ENCODE data around the gene SNRPD2. TPM values are rescaled to one million over a fixed set of nuclear protein-coding genes. Genes with fewer than 3 reads are reported as not detected.

SNRPD2 gene
- total and polyA plus RNA-seq, 2 of the 8 experiments (the other 6 are each of a cell fraction or from before 2014, with no cell fraction given) = 645 to 759 TPM

DNA sequence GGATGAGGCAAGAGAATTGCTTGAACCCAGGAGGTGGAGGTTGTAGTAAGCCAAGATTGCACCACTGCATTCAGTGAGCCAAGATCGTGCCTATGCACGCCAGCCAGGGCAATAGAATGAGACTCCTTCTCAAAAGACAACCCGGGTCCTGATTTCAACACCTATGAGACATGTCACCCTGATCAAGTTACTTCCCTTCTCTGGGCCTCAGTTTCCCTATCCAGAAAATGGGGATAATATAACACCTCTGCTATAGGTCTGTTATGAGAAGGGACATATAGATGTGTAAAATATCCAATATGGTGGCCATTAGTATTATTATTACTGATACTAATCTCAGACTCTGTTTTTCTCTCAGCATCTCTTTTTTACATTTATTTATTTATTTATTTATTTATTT is 36.7 kb downstream of the SNRPD2 start:
- Histone ChIP-seq H3K36me3 (ENCODE audit: control insufficient read depth in 2 of 4, insufficient read depth in 4 of 4, low read length in 3 of 4) (no peaks in the 10 kb centered on the region), H2AFZ (ENCODE audit: low read length) (no peak overlapping the region), H3K27me3 (replicated peaks in 1 of 4; ENCODE audit: control insufficient read depth in 3 of 4, extremely low read depth in 1 of 4, insufficient read depth in 3 of 4, low read length in 3 of 4) (no peaks in the 10 kb centered on the region), H3K4ac (replicated peaks; ENCODE audit: insufficient read length, low read depth, low read length) (no peak overlapping the region), H2BK120ac (replicated peaks; ENCODE audit: low read depth, low read length) (no peak overlapping the region), H3K56ac (replicated peaks; ENCODE audit: insufficient read length, low read depth, low read length) (no peak overlapping the region), H2BK15ac (ENCODE audit: low read length) (no peak overlapping the region), H3K18ac (ENCODE audit: extremely low read depth, low read length) (no peak overlapping the region), H4K5ac (ENCODE audit: insufficient read length, low read depth, low read length) (no peak overlapping the region), H3K14ac (ENCODE audit: insufficient read length) (no peak overlapping the region), H2BK5ac (ENCODE audit: low read depth, low read length) (no peak overlapping the region), H2BK12ac (ENCODE audit: low read depth, low read length) (no peak overlapping the region), H4K91ac (replicated peaks; ENCODE audit: insufficient read length, low read length) (no peak overlapping the region), H2BK20ac (ENCODE audit: low read length) (no peak overlapping the region), H4K20me1 (replicated peaks in 1 of 2; ENCODE audit: control insufficient read depth in 1 of 2, insufficient read depth in 2 of 2, low read length in 2 of 2) (no peaks in the 10 kb centered on the region), H3K79me2 (ENCODE audit: control insufficient read depth in 1 of 2, insufficient read depth in 2 of 2, low read length in 2 of 2) (no peaks in the 10 kb centered on the region), H3K4me2 (ENCODE audit: insufficient read depth in 1 of 2, low read depth in 2 of 2, low read length in 2 of 2) (no peak overlapping the region), H3K4me3 (ENCODE audit: extremely low read depth in 1 of 4, insufficient read depth in 2 of 4, low read depth in 3 of 4, low read length in 4 of 4) (no peak overlapping the region), H2AK5ac (ENCODE audit: low read depth, low read length) (no peak overlapping the region), H3K9me3 (ENCODE audit: insufficient read depth in 2 of 2, low read depth in 1 of 2, low read length in 1 of 2) (no peaks in the 10 kb centered on the region), H3K23me2 (ENCODE audit: low read depth, low read length) (no peaks in the 10 kb centered on the region), H3K9ac (replicated peaks in 1 of 4; ENCODE audit: extremely low read depth in 1 of 4, low read depth in 3 of 4, low read length in 3 of 4) (no peak overlapping the region), H3K4me1 (replicated peaks in 1 of 4; ENCODE audit: control insufficient read depth in 3 of 4, insufficient read depth in 4 of 4, low read length in 3 of 4) (peaks cover 0 to 4% (median 1%) of the 10 kb centered on the region in 4 experiments; a peak in 3 of 7 replicates), H3K27ac (ENCODE audit: low read depth, low read length) (no peak overlapping the region), H4K8ac (ENCODE audit: extremely low read depth, insufficient read depth, low read length) (no peak overlapping the region), H3K23ac (ENCODE audit: insufficient read length) (no peak overlapping the region), H3K79me1 (ENCODE audit: low read depth, low read length) (no peaks in the 10 kb centered on the region)
- TF ChIP-seq FOSL1 (IDR thresholded peaks at IDR 0.05; ENCODE audit: insufficient read depth, low read depth, low read length) (no peak), PHF8 (conservative IDR thresholded peaks at IDR 0.05; ENCODE audit: low read depth, low read length) (no peak), MAFK (IDR thresholded peaks at IDR 0.05; ENCODE audit: low read depth, low read length) (no peak), RFX5 (IDR thresholded peaks at IDR 0.05; ENCODE audit: borderline replicate concordance, low read depth, low read length) (no peak), SP4 (IDR thresholded peaks at IDR 0.05; ENCODE audit: low read length) (no peak), HDAC6 (IDR thresholded peaks at IDR 0.05; ENCODE audit: low read depth, low read length) (no peak), CREB1 (IDR thresholded peaks at IDR 0.05) (no peak), RNF2 (IDR thresholded peaks at IDR 0.05; ENCODE audit: borderline replicate concordance, low read depth, low read length, missing control alignments, poor library complexity, severe bottlenecking) (no peak)
- TF ChIP-seq, protein P1, sequence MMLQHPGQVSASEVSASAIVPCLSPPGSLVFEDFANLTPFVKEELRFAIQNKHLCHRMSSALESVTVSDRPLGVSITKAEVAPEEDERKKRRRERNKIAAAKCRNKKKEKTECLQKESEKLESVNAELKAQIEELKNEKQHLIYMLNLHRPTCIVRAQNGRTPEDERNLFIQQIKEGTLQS (IDR thresholded peaks at IDR 0.05; ENCODE audit: insufficient read depth, low read depth, low read length) = no peak
- TF ChIP-seq, protein P2, sequence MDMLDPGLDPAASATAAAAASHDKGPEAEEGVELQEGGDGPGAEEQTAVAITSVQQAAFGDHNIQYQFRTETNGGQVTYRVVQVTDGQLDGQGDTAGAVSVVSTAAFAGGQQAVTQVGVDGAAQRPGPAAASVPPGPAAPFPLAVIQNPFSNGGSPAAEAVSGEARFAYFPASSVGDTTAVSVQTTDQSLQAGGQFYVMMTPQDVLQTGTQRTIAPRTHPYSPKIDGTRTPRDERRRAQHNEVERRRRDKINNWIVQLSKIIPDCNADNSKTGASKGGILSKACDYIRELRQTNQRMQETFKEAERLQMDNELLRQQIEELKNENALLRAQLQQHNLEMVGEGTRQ (IDR thresholded peaks at IDR 0.05; ENCODE audit: low read length) = no peak
- 86% methylated on average over 3 of the region's 3 CpGs; no CpG with 5 or more reads in 1 of the 2 experiments for WGBS, 2 experiments (ENCODE audit: extremely low coverage in 1 of 2, insufficient coverage in 1 of 2, insufficient read length in 1 of 2, insufficient replicate concordance in 2 of 2, low coverage in 1 of 2, low lambda C conversion rate in 2 of 2, missing lambda C conversion rate in 1 of 2)
- FAIRE-seq = no peak
- DNase-seq (ENCODE audit: low read depth in 1 of 2, low spot score in 2 of 2) = no peak
- POLR2A ChIA-PET (ENCODE audit: partially characterized antibody) = no interaction called here
- CTCF ChIA-PET (ENCODE audit: partially characterized antibody) = no interaction called here

Data from H1 (cell line).